Measurements from ENCODE around the gene AKR1B1.
"Not testable (repeated sequence)": the region's sequence is repeated elsewhere in the genome, so short reads cannot be mapped to it uniquely, and the experiment has no call there.

AKR1B1 gene

GRCh38 chr7:134458806-134459698 is at the start of gene AKR1B1:
AKR1B1 (minus strand) TSS chr7:134459100; CDS start chr7:134459062, 38 bp downstream.
- DNase-seq = peak; percentile 66

GRCh38 chr7:134505856-134506255 is 47.0 kb upstream of the AKR1B1 start:
- no peak for DNase-seq

GRCh38 chr7:134504660-134505164 is 45.8 kb upstream of the AKR1B1 start:
- no peak for DNase-seq

- DNase-seq = no peak
These were observed 43.8 kb upstream of the AKR1B1 start for GRCh38 chr7:134502463-134503371.

- DNase-seq = no peak
These were observed 42.1 kb upstream of the AKR1B1 start for GRCh38 chr7:134500982-134501381.

- DNase-seq = no peak
These were observed 41.5 kb upstream of the AKR1B1 start for GRCh38 chr7:134500406-134500805.

GRCh38 chr7:134495546-134495945 is 36.6 kb upstream of the AKR1B1 start:
- no peak for DNase-seq

GRCh38 chr7:134493091-134493490 is 34.2 kb upstream of the AKR1B1 start:
- DNase-seq = no peak

- DNase-seq = not testable (repeated sequence)
These were observed 28.8 kb upstream of the AKR1B1 start for GRCh38 chr7:134487721-134488120.

GRCh38 chr7:134485203-134485602 is 26.3 kb upstream of the AKR1B1 start:
- no peak for DNase-seq

- no peak for DNase-seq
These were observed 24.4 kb upstream of the AKR1B1 start for GRCh38 chr7:134483296-134483695.

- no peak for DNase-seq
These were observed 24.0 kb upstream of the AKR1B1 start for GRCh38 chr7:134482858-134483257.

GRCh38 chr7:134481167-134481566 is 22.3 kb upstream of the AKR1B1 start:
- DNase-seq = no peak

GRCh38 chr7:134480730-134481129 is 21.8 kb upstream of the AKR1B1 start:
- no peak for DNase-seq

- DNase-seq = no peak
These were observed 21.3 kb upstream of the AKR1B1 start for GRCh38 chr7:134480202-134480601.

- DNase-seq = no peak
These were observed 19.8 kb upstream of the AKR1B1 start for GRCh38 chr7:134478707-134479106.

- DNase-seq = no peak
These were observed 19.1 kb upstream of the AKR1B1 start for GRCh38 chr7:134477954-134478353.

- no peak for DNase-seq
These were observed 17.1 kb upstream of the AKR1B1 start for GRCh38 chr7:134476044-134476443.

GRCh38 chr7:134474828-134475227 is 15.9 kb upstream of the AKR1B1 start:
- no peak for DNase-seq

GRCh38 chr7:134473861-134474291 is 15.0 kb upstream of the AKR1B1 start:
- no peak for DNase-seq

- no peak for DNase-seq
These were observed 13.8 kb upstream of the AKR1B1 start for GRCh38 chr7:134472572-134473244.

GRCh38 chr7:134470864-134471263 is 12.0 kb upstream of the AKR1B1 start:
- DNase-seq = no peak

- DNase-seq = no peak
These were observed 10.7 kb upstream of the AKR1B1 start for GRCh38 chr7:134469622-134470021.
